ENCODE data around the gene ACAP2. TPM values are rescaled to one million over a fixed set of nuclear protein-coding genes. Genes with fewer than 3 reads are reported as not detected.

Gene ACAP2
- total and polyA plus RNA-seq, 4 donors, result 11.2 to 146 (median 38.7) TPM

DNA sequence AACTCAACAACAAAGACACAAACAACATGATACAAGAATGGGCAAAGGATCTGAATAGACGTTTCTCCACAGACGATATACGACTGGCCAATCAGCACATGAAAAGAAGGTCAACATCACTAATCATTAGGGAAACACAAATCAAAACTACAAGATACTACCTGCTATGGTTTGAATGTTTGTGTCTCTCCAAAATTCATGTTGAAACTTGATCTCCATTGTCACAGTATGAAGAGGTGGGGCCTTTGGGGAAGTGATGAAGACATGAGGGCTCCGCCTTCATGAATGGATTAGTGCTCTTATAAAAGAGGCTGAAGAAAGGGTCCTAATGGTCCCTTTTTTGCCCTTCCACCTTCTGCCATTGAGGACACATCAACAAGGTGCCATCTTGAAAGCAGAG lies 32.3 kb downstream of the ACAP2 start:
- H3K4me1 ChIP-seq (ENCODE audit: control insufficient read depth in 5 of 5, insufficient read depth in 5 of 5, low read length in 5 of 5), result peaks cover 0 to 5% (median 0%) of the 10 kb centered on the region in 5 donors
- ATAC-seq (ENCODE audit: insufficient read depth, low FRiP score) (no peak), DNase-seq (no peak)
- H3K27ac ChIP-seq (ENCODE audit: low read depth in 1 of 2, low read length in 1 of 2), result no peak overlapping the region
- no peak overlapping the region for H3K9ac ChIP-seq (ENCODE audit: insufficient read depth in 1 of 2, low read length in 2 of 2)
- H3K4me3 ChIP-seq, result no peak overlapping the region
- TF ChIP-seq, protein P1, sequence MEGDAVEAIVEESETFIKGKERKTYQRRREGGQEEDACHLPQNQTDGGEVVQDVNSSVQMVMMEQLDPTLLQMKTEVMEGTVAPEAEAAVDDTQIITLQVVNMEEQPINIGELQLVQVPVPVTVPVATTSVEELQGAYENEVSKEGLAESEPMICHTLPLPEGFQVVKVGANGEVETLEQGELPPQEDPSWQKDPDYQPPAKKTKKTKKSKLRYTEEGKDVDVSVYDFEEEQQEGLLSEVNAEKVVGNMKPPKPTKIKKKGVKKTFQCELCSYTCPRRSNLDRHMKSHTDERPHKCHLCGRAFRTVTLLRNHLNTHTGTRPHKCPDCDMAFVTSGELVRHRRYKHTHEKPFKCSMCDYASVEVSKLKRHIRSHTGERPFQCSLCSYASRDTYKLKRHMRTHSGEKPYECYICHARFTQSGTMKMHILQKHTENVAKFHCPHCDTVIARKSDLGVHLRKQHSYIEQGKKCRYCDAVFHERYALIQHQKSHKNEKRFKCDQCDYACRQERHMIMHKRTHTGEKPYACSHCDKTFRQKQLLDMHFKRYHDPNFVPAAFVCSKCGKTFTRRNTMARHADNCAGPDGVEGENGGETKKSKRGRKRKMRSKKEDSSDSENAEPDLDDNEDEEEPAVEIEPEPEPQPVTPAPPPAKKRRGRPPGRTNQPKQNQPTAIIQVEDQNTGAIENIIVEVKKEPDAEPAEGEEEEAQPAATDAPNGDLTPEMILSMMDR (IDR thresholded peaks at IDR 0.05; ENCODE audit: control extremely low read depth, extremely low read depth), result no peak
- no peaks in the 10 kb centered on the region for H3K9me3 ChIP-seq (ENCODE audit: control insufficient read depth in 4 of 4, insufficient read depth in 3 of 4, low read length in 3 of 4)
- 95 to 96% methylated on average over 4 of the region's 4 CpGs for WGBS, 2 donors
- H3K27me3 ChIP-seq (ENCODE audit: control insufficient read depth in 3 of 3, insufficient read depth in 3 of 3, low read length in 2 of 3), result no peaks in the 10 kb centered on the region
- H3K36me3 ChIP-seq (ENCODE audit: control insufficient read depth in 4 of 4, insufficient read depth in 4 of 4, low read length in 4 of 4), result peaks cover 0 to 2% (median 0%) of the 10 kb centered on the region in 4 donors

DNA sequence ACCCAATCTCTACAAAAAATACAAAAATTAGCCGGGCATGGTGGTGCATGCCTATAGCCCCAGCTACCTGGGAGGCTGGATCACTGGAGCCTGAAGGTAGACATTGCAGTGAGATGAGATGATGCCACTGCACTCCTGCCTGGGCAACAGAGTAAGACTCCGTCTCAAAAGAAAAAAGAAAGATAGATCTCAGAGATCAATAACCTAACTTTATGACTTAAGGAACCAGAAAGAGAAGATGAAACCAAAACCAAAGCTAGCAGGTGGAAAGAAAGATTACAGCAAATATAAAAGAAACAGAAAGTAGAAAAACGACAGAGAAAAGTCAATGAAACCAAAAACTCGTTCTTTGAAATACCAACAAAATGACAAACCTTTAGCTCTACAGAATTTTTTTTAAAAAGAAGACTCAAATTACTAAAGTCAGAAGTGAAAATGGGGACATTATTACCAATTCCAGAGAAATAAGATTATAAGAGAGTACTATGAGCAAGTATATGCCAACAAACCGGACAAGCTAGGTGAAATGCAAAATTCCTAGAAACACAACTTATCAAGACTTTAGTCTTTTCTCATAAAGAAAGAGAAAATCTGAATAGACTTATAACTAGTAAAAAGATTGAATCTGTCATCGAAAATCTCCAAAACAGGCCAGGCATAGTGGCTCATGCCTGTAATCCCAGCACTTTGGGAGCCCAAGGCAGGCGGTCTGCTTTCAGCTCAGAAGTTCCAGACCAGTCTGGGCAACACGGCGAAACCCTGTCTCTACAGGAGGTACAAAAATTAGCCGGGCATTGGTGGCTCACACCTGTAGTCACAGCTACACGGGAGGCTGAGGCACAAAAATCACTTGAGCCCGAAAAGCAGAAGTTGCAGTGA lies 35.0 kb downstream of the ACAP2 start:
- Histone ChIP-seq H3K27me3 (ENCODE audit: control insufficient read depth in 3 of 3, insufficient read depth in 3 of 3, low read length in 2 of 3) (no peaks in the 10 kb centered on the region), H3K4me1 (ENCODE audit: control insufficient read depth in 5 of 5, insufficient read depth in 5 of 5, low read length in 5 of 5) (peaks cover 0 to 3% (median 0%) of the 10 kb centered on the region in 5 donors), H3K9me3 (ENCODE audit: control insufficient read depth in 4 of 4, insufficient read depth in 3 of 4, low read length in 3 of 4) (no peaks in the 10 kb centered on the region), H3K4me3 (no peak overlapping the region), H3K9ac (ENCODE audit: insufficient read depth in 1 of 2, low read length in 2 of 2) (no peak overlapping the region), H3K36me3 (ENCODE audit: control insufficient read depth in 4 of 4, insufficient read depth in 4 of 4, low read length in 4 of 4) (peaks cover 0 to 2% (median 0%) of the 10 kb centered on the region in 4 donors), H3K27ac (ENCODE audit: low read depth in 1 of 2, low read length in 1 of 2) (no peak overlapping the region)
- no peak for ATAC-seq (ENCODE audit: insufficient read depth, low FRiP score)
- no peak for DNase-seq
- 89 to 90% methylated on average over 12 of the region's 12 CpGs for WGBS, 2 donors
- TF ChIP-seq, protein P1 (IDR thresholded peaks at IDR 0.05; ENCODE audit: control extremely low read depth, extremely low read depth), result no peak

DNA sequence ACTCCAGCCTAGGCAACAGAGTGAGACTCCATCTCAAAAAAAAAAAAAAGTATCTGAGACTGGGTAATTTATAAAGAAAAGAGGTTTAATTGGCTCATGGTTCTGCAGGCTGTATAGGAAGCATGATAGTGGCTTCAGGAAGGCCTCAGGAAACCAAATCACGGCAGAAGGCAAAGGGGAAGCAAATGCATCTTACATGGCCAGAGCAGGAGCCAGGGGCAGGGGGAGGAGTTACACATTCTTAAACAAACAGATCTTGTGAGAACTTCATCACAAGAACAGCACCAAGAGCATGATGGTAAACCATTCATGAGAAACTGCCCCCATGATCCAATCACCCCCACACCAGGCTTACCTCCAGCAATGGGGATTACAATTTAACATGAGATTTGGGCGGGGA lies 37.2 kb downstream of the ACAP2 start:
- ATAC-seq (ENCODE audit: insufficient read depth, low FRiP score) (no peak), DNase-seq (no peak)
- H3K27me3 ChIP-seq (ENCODE audit: control insufficient read depth in 3 of 3, insufficient read depth in 3 of 3, low read length in 2 of 3), result no peaks in the 10 kb centered on the region
- no peak overlapping the region for H3K27ac ChIP-seq (ENCODE audit: low read depth in 1 of 2, low read length in 1 of 2)
- no peak overlapping the region for H3K4me3 ChIP-seq
- no peak overlapping the region for H3K9ac ChIP-seq (ENCODE audit: insufficient read depth in 1 of 2, low read length in 2 of 2)
- no peaks in the 10 kb centered on the region for H3K9me3 ChIP-seq (ENCODE audit: control insufficient read depth in 4 of 4, insufficient read depth in 3 of 4, low read length in 3 of 4)
- peaks cover 0 to 3% (median 0%) of the 10 kb centered on the region in 5 donors for H3K4me1 ChIP-seq (ENCODE audit: control insufficient read depth in 5 of 5, insufficient read depth in 5 of 5, low read length in 5 of 5)
- peaks cover 0 to 2% (median 0%) of the 10 kb centered on the region in 4 donors for H3K36me3 ChIP-seq (ENCODE audit: control insufficient read depth in 4 of 4, insufficient read depth in 4 of 4, low read length in 4 of 4)
- TF ChIP-seq, protein P1 (IDR thresholded peaks at IDR 0.05; ENCODE audit: control extremely low read depth, extremely low read depth), result no peak
- WGBS, 2 donors, result 55 to 70% methylated on average over 2 of the region's 2 CpGs
